Femur (tissue), 1 donor: ENCODE data around the gene PRRC2B.

Source experiments
- DNase-seq: peaks from one replicate; pipeline ENCODE4 v3.0.0-alpha.2; 2017

The PRRC2B gene

DNA sequence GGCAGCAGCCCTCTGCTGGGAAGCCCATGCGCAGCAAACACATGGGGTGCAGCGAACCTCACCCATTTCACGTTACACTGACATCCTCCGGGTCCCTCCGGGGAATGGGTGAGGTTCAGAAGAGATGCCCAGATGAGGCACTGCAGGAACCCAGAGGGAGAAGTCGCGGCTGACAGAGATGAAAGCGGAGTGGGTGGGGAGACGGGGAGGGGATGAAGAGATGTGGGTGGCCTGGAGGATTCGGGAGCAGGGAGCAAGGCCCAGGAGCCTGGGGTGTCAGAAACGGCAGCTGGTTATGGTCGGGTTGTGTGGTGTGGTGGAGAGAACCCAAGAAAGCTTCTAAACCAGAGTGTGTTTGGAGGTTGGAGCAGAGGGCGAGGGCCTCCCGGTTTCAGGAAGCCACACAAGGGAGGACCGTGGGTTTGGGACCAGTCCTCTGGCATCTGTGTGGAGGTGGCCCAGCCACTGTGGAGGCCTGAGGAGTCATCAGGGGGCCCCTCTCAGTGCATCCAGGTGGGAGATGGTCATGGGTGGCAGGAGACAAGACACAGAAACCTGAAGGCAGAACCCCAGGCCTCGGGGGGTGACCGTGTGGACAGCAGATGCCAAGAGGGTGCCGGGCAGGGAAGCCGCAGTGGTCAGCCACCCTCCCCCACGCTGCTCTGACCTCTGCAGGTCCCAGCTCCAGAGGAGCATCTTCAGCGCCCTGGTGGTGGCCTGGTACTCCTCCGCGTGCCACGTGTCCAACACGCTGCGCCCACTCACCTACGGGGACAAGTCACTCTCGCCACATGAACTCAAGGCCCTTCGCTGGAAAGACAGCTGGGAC, 128.6 kb downstream of the PRRC2B start:
- no peak for DNase-seq

DNA sequence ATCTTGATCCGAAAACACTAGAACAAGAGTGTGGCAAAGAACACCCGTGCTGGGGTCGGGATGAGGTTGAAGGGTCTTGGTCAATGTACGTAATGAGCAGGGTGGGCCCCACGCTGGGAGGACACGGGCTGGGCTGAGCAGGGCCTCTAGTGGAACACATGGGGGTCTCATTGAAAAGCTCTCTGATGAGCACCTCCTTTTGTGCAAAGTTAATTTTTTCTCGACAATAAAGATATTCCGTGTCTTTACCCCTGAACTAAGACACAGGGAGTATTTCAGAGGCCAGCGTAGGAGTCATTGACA, 129.2 kb downstream of the PRRC2B start:
- no peak for DNase-seq

DNA sequence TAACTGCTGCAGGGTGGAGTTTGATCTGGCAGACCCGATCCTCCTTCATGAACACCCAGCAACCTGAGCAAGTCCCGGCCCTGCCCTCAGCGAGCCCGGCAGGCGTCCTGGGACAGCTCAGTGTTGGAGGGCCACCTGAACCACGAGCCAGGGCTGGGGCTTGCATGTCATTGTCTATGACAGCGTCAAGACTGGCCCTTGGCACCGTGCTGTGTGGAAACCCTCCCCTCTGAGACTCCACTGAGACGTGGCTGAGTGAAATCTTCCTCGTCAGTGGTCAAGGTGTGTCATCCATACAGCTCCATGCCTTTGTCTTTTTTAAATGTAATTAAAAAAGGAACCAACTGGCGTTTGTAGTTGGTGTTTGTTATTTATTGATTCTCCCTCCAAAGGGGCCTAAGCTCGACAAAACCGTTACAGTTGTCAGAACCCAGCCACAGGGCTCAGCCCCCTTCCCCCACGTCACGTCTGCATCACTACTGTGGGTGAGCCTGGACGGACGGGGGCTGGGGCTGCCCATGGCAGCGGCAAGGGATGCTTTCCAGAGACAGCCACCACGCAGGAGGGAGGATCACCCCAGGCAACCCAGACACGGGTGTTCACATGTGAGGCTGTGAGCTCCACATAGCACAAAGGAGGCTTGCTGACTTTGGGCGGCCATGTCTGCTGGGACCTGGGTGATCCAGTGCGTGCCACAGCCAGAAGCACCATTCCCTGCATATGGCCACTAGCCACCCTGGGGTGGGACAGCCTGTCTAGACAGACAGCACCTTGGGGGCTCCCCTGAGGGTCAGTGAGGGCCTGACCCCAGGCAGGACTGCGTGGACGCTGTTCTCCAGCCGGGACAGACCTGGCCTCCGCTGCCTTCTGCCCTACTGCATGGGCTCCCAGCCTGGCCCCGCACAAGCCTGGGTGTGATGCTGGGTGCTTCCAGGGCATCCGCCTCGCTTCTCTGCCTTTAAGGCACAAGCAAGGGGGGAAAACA, 129.9 kb downstream of the PRRC2B start:
- DNase-seq, result no peak

DNA sequence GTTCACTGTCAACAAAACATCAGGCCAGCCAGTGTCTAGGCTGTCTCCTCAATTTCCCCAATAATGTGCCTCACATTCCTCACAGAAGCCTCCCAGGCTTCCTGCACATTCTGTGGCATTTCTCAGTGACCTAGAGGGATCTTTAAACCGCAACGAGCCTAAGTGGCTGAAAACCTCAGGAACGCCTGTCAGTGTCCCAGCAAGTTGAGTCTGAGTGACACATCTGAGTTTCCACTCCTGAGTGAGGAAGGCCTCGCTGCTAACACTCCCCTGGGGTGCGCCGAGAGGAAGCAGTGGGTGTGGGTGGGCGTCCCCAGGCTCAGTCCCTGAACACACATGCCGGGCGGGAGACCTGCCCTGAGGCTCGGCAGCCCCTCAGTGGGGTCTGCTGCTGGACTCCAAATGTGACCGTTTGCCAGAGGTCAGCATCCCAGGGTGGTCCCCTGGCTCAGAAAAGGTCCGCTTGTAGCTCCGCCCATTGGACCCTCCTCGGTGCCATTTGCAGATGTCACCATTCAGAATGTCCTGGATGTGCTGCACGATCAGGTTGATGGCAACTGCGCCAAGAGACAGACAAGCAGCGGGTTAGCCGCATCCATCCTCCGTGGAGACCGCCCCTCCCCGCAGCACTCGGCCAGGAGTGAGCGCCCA, 130.9 kb downstream of the PRRC2B start:
- no peak for DNase-seq

DNA sequence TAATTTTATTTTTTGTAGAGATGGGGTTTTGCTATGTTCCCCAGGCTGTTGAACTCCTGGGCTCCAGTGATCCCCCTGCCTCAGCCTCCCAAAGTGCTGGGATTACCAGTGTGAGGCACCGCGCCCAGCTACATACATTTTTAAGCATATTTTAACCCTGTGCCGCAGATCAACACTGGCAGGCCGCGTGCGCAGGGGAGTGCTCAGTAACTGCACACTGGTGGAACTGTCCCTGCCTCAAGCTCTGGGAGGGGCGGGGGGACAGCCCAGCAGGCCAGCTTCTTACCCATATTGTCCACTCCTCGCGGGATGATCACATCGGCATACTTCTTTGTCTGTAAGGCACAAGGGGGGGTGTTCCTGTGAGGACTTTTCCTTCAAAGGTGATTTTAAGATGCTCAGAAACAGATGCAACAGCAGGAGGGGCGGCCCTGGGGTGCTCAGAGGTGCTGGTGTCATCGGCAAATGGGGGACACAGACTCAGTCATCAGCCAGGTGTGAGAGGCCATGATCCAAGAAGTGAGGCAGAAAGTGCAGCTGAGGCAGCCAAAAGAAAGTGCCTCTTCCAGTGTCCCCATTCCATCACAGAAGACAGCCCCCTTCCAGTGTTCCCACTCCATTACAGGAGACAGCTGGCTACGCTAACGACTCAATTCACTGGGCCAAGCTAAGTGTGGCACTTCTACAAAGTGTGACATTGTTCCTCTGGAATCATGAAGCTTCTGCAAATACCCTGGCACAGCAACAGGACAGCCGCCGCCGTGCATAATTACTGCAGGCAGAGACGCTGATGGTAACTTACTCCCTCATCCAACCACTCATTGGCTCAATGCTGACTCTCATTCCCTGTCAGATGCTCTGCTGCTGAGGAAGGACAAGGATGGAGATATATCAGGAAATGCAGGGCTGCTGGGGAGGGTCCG, 132.0 kb downstream of the PRRC2B start:
- DNase-seq, result no peak

DNA sequence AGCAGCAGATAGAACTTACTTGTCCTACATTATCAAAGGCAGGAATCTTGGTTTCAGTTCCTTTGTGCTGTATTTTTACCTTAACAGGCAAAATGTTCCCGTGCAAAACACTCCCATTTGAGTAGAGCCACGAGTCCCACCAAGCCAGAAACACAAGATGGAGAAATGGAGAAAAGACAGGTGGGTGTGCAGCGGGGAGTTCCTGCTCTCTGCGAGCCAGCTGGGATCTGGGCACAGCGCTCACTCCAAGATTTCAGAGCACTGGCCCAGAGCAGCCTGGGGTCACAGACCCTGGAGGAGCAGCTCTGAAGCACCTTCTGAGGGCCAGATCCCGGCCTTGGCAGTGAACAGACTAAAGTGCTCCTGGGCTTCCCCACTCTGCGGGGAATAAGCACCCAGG, 134.3 kb downstream of the PRRC2B start:
- DNase-seq, result no peak

DNA sequence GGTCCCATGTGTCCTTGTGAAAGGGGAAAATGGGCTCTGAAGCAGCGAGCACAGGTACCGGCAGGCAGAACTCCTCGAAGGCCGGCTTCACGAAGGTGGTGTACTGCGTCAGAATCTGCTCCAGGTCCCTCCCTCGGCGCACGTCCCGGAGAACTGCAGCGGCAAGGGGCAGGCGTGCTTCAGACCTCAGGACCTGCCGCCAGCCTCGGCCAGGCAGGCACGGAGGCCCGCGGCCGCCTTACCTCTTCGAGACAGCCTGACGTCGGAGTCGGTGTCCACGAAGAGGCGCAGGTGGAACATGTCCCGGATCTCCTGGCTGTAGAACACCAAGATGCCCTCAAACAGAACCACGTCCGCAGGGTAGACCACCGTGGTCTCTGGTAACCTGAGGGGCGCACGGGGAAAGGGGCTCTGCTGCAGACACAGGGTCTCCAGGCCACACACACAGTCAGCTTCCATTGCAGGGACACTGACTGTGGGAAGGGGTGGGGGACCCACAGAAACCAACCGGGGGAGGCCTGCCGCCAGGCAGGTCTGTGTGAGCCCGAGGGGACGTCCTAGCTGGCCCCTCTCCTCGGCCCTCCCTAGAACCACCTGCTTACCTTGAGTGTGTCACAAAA, 135.1 kb downstream of the PRRC2B start:
- DNase-seq, result no peak

DNA sequence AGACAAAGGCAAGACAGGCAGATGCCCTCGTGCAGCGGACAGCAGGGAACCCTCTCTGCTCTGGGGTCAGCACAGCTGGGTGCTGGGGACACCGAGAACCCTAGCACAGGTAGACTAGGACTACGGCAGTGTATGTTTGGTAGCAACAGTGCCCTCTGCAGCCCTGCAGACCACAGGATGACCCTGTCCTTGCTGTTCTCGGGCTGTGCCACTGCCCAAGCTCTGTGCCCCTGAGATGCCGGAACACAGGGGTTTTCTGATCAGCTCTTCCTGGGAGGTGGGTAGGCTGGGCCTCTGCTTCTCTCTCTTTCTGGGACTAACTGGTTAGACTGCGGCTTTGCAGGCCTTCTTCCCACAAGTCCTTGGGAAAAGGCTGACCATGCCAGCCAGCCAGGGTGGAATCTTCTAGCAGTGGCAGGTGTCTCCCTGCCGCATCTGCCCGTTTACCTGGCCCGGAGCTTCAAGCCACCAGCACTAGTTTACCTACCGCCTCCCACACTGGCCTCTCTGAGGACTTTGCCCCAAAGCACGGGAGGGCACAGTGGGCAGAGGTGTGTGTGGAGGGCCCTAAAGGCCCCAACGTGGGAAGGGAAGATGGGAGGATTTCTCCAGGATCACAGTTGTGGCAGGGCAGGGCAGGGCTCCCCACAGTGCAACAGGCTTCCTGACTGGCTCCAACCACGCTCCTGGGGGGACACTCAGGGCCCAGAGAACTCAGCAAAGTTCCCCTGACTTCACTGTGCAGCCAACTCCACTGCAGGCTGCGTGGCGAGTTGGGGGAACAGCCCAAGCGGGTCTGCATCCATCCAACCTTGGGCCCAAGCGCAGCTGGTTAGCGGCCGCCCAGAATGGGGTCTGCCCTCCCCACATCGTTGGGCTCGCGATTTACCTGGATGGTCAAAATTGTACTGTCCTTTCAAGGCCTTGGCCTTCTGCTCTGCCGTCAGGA, 136.0 kb downstream of the PRRC2B start:
- no peak for DNase-seq

DNA sequence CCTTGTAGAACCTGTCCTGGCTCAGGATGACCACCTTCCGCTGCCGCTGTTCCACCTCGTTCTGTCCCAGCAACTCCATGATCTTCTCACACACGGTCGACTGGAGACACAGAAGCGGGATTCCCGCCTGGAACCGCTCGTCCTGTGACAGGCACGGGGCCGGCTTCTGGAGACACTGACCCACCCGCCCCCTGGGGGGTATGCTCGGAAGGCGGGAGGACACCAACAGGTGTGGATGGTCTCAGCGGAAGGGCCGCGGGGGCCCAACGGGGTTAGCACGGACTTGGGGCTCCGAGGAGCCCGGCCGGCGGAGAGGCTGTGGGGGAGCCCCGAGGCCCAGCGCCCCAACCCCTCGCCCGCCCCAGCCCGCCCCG, 136.6 kb downstream of the PRRC2B start:
- DNase-seq, result peak; percentile 57

DNA sequence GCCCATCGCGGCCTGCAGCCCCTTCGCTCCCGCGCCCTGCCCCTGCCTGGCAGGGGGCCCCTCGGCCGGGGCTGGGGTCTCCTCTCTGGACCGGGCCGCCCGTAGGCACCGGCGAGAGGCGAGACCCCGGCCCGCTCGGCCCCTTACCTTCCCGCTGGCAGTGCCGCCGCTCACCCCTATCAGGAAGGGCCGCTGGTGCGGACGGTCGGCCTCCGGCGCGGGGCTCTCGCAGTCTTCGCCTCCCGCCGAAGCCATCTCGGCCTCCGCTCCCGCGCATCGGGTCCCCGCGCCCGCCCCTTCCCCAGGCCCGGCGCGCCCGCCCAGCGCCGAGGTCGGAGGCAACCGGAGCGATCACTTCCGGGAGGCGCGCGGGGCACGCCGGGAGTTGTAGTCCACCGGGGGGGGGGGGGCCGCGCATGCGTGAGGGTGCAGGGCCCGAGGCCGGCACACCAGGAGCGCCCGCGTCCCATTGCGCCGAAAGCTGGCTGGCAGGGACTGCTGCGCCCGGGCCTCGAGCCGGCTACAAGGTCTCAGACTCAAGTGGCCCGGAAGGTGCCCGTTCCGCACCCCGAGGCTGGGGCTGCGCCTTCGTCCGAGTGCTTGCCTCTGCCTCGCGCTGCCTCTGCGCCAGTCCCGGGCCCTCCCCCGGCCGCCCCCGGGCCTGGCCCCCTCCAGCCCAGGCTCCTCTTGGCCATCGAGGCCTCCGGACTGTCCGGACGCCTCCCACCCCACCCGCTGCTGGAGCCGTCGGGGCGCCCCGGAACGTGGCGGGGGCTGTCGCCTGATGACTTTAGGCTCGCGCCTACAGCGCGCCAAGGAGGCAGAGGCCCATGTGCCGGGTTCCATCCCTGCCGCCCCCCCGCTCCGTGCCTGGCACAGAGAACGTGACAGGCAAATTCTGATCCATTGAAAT, 137.3 kb downstream of the PRRC2B start, which contains the start of gene UCK1:
Gene UCK1 (minus strand): TSS at position 344 of the 913 bp plus-strand sequence. CDS start 89 bp downstream, at position 255.
- DNase-seq, result peak; percentile 92

DNA sequence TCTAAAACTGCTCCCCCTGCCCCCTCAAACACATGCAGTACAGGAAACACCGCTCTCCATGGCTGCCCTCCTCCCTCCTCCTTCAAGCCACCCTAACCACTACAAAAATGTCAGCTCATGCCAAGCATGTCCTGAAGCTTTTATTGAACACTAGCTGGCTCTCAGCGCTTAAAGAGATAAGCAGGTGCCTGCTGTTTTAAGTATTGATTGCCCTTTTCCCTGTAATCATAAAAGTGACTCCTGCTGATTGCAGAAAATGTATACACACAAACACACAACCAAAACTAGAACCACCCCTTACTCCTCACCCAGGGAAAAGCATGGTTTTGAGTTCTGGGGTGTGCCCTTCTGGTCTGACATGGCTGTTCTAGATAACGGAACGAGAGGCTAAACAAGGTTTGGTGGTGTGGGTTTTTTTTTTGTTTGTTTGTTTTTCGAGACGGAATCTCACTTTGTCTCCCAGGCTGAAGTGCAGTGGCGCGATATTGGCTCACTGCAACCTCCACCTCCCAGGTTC, 140.9 kb downstream of the PRRC2B start:
- DNase-seq, result no peak

DNA sequence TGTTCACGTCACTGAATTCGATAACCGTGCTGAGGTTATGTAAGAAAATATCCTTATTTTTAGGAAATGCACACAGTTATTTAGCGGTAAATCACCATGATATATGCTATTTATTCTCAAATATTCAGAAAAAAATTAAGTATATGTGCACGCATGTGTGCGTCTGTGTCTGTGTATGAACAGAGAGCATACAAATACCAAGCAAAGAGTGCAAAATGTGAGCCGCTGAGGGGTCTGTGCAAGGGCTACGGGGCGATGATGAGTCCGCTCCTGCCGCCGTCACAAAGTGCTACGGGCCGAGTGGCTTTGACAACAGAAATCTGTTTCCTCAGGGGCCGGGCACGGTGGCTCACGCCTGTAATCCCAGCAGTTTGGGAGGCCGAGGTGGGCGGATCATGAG, 144.1 kb downstream of the PRRC2B start:
- DNase-seq, result no peak

DNA sequence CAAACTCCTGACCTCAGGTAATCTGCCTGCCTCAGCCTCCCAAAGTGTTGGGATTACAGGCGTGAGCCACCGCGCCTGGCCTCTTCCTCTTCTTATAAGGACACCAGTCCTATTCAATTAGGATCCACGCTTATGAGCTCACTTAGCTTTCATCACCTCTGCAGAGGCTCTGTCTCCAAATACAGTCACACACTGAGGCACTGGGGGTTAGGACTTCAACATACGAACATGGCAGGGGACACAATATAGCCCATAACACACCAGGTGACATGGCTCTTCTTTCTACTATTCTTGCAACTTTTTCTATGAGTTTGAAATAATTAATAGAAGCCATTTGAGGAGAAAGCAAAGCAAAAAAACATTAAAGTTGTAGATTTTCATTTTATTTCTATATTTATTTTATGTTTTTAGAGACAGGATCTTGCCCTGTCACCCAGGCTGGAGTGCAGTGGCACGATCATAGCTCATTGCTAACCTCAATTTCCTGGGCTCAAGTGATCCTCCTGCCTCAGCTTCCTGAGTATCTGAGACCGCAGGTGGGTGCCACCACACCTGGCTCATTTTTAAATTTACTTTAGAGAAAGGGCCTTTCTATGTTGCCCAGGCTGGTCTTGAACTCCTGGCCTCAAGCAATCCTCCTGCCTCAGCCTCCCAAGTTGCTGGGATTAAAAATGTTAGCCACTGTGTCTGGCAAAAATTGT, 145.5 kb downstream of the PRRC2B start:
- no peak for DNase-seq

DNA sequence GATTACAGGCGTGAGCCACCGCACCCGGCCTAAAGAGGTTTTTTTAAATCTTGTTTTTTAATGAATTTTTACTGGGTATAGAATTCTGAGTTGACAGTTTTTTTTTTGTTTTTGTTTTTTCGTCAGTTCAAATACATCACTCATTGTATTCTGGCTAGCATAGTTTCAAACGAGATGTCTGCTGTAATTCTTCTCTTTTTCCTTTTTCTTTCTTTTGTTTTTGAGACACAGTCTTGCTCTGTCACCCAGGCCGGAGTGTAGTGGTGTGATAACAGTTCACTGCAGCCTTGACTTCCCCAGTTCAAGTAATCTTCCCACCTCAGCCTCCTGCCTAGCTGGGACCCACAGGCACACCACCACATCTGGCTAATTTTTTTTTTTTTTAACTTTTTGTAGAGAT, 149.3 kb downstream of the PRRC2B start:
- no peak for DNase-seq

DNA sequence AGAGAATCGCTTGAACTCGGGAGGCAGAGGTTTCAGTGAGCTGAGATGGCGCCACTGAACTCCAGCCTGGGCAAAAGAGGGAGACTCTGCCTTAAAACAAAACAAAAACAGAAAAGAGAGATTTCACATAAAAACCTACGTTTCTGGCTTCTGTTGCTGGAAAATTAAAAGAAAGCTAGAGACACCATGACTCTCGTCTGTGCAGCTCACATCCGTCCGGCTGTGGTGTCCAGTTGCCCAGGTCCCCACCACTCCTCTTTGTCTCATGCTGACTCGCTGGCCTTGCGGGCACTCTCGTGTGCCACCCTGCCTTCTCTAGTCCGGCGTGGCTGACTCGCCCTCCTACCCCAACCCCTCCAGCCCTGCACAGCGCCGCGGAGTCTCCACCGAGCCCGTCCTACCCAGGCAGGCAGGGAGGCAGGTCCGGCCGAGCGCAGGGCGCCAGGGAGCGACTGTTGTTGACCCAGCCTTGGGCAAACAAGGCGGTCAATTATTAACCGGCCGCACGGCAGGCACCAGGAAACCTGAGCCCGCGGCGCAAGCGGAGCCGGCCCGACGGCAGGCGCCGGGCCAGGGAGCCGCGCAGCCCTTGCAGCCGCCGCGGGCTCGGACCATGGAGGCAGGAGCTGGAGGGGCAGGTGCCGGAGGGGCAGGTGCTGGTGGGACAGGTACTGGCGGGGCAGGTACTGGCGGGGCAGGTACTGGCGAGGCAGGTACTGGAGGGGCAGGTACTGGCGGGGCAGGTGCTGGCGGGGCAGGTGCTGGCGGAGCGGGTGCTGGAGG, 151.3 kb downstream of the PRRC2B start, which contains the start of gene PRRT1B:
Gene PRRT1B (plus strand): TSS at position 521 of the 783 bp plus-strand sequence. CDS start 93 bp downstream, at position 614.
- DNase-seq, result no peak

DNA sequence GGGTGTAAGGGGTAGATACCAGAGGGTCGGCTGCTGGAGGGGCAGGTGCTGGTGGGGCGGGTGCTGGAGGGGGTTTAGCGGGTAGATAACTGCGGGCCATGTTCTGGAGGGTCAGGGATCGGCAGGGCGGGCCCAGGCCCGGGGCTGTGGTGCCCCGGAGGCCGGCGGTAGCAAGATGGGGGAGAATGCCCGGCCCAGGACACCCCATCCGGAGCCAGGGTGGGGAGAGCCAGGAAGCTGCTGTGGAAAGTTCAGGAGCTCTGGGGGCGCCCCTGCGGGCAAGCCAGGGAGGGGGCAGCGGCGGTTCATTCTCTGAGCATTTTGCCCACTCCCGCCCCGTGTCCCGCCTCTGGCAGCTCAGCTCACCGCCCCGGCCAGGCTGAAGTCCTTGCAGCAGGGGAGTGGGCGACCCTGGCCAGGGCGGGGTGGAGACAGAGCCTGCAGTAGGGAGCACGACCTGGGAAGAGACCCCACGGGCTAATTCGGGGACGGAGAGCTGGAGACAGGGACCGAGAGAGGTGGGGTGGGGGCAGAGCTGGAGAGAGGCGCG, 152.0 kb downstream of the PRRC2B start:
- DNase-seq, result no peak
